WTC11 (cell line): ENCODE results near the gene WDR11. TPM values are rescaled to one million over a fixed set of nuclear protein-coding genes. Genes with fewer than 3 reads are reported as not detected.

Source experiments
- ATAC-seq: fragments of 200-7000 bp; cut with Tn5 transposase; 2 replicates; pipeline ENCODE4 v1.10.0; 2021; ENCODE audit warnings: mild to moderate bottlenecking, moderate library complexity
- CTCF ChIA-PET: fragments of 300-600 bp; sonication (Branson Sonifier 250); formaldehyde crosslinking; loops from one replicate; lab custom pipeline; 2021; ENCODE audit warnings: antibody characterized with exemption; lab: Charles Lee
- POLR2A ChIA-PET: fragments of 350-600 bp; sonication (Branson Sonifier 250); formaldehyde crosslinking; loops from one replicate; lab custom pipeline; 2021; ENCODE audit warnings: antibody characterized with exemption; lab: Charles Lee
- DNase-seq: peaks from one replicate; pipeline ENCODE4 v3.0.0; 2021; ENCODE audit warnings: low spot score
- H3K27ac Mint-ChIP-seq: 2 replicates; pipeline ENCODE4 v1.8.0; 2021; ENCODE audit warnings: mixed read lengths
- H3K27me3 Mint-ChIP-seq: 2 replicates; pipeline ENCODE4 v1.8.0; 2021; ENCODE audit warnings: low read depth, mild to moderate bottlenecking, moderate library complexity, mixed read lengths
- H3K36me3 Mint-ChIP-seq: 2 replicates; pipeline ENCODE4 v1.8.0; 2021; ENCODE audit warnings: mixed read lengths
- H3K4me1 Mint-ChIP-seq: 2 replicates; pipeline ENCODE4 v1.8.0; 2022; ENCODE audit warnings: mixed read lengths
- H3K4me3 Mint-ChIP-seq: 2 replicates; pipeline ENCODE4 v1.8.0; 2021; ENCODE audit warnings: mild to moderate bottlenecking, moderate library complexity, mixed read lengths
- H3K9me3 Mint-ChIP-seq: 2 replicates; pipeline ENCODE4 v1.8.0; 2021; ENCODE audit warnings: mixed read lengths
- ESRRA ChIP-seq: sonication (generic); formaldehyde crosslinking; IDR thresholded peaks from 2 replicates; pipeline ENCODE4 v1.8.1; 2022; ENCODE audit warnings: mild to moderate bottlenecking, missing genetic modification reagents, borderline replicate concordance
- ETV6 ChIP-seq: sonication (generic); formaldehyde crosslinking; IDR thresholded peaks from 2 replicates; pipeline ENCODE4 v1.8.1; 2022; ENCODE audit warnings: mild to moderate bottlenecking, missing genetic modification reagents
- FOXJ3 ChIP-seq: sonication (generic); formaldehyde crosslinking; IDR thresholded peaks from 2 replicates; pipeline ENCODE4 v1.9.0; 2021; ENCODE audit warnings: missing genetic modification reagents, mild to moderate bottlenecking, borderline replicate concordance
- GRHL2 ChIP-seq: fragments of 250-450 bp; sonication (Bioruptor Pico); IDR thresholded peaks from 2 replicates; pipeline ENCODE4 v1.8.0; 2022; ENCODE audit warnings: mild to moderate bottlenecking, moderate library complexity; ENCODE audit not compliant: insufficient replicate concordance, severe bottlenecking
- MXD4 ChIP-seq: fragments of 250-450 bp; sonication (Bioruptor Pico); IDR thresholded peaks from 2 replicates; pipeline ENCODE4 v1.8.0; 2021; ENCODE audit warnings: mild to moderate bottlenecking, moderate library complexity, borderline replicate concordance
- MYBL2 ChIP-seq: sonication (generic); formaldehyde crosslinking; IDR thresholded peaks from 2 replicates; pipeline ENCODE4 v1.8.1; 2023; ENCODE audit warnings: mild to moderate bottlenecking, moderate library complexity, missing genetic modification reagents
- PRRX2 ChIP-seq: fragments of 250-450 bp; sonication (Bioruptor Pico); IDR thresholded peaks from 2 replicates; pipeline ENCODE4 v1.8.0; 2021; ENCODE audit warnings: mild to moderate bottlenecking
- SMAD3 ChIP-seq: sonication (generic); formaldehyde crosslinking; IDR thresholded peaks from 2 replicates; pipeline ENCODE4 v1.8.0; 2022; ENCODE audit warnings: missing genetic modification reagents, mild to moderate bottlenecking, borderline replicate concordance
- SMAD4 ChIP-seq: sonication (generic); formaldehyde crosslinking; IDR thresholded peaks from 2 replicates; pipeline ENCODE4 v1.8.0; 2022; ENCODE audit warnings: mild to moderate bottlenecking, missing genetic modification reagents
- TCF7 ChIP-seq: sonication (generic); formaldehyde crosslinking; IDR thresholded peaks from 2 replicates; pipeline ENCODE4 v1.8.0; 2022; ENCODE audit warnings: mild to moderate bottlenecking, low read depth, missing genetic modification reagents, moderate library complexity
- TEAD1 ChIP-seq: sonication (generic); formaldehyde crosslinking; IDR thresholded peaks from 2 replicates; pipeline ENCODE4 v1.8.0; 2022; ENCODE audit warnings: mild to moderate bottlenecking, missing genetic modification reagents
- ZBTB21 ChIP-seq: sonication (generic); formaldehyde crosslinking; IDR thresholded peaks from 2 replicates; pipeline ENCODE4 v1.8.1; 2023; ENCODE audit warnings: mild to moderate bottlenecking, missing genetic modification reagents, borderline replicate concordance
- ZNF263 ChIP-seq: sonication (generic); formaldehyde crosslinking; IDR thresholded peaks from 2 replicates; pipeline ENCODE4 v1.8.1; 2022; ENCODE audit warnings: low read depth, mild to moderate bottlenecking, moderate library complexity, missing genetic modification reagents
- total RNA-seq: library from RNA; stranded (reverse); gene quantifications from 3 replicates; pipeline ENCODE4 v1.2.3, GENCODE V29; 2021
- TF ChIP-seq, protein P1 (sequence below): sonication (generic); formaldehyde crosslinking; IDR thresholded peaks from 2 replicates; pipeline ENCODE4 v1.8.1; 2023; ENCODE audit warnings: mild to moderate bottlenecking, missing genetic modification reagents, moderate library complexity
- TF ChIP-seq, protein P2 (sequence below): sonication (generic); formaldehyde crosslinking; IDR thresholded peaks from 2 replicates; pipeline ENCODE4 v1.8.1; 2023; ENCODE audit warnings: mild to moderate bottlenecking, missing genetic modification reagents, borderline replicate concordance
- TF ChIP-seq, protein P3 (sequence below): sonication (generic); formaldehyde crosslinking; IDR thresholded peaks from 2 replicates; pipeline ENCODE4 v1.8.0; 2022; ENCODE audit warnings: mild to moderate bottlenecking, missing genetic modification reagents
- TF ChIP-seq, protein P4 (sequence below): fragments of 250-450 bp; sonication (Bioruptor Pico); IDR thresholded peaks from 2 replicates; pipeline ENCODE4 v1.9.0; 2021; ENCODE audit warnings: moderate library complexity, mild to moderate bottlenecking, inconsistent platforms, borderline replicate concordance
- TF ChIP-seq, protein P5 (sequence below): sonication (generic); formaldehyde crosslinking; IDR thresholded peaks from 2 replicates; pipeline ENCODE4 v1.8.0; 2022; ENCODE audit warnings: mild to moderate bottlenecking, missing genetic modification reagents
- TF ChIP-seq, protein P6 (sequence below): sonication (generic); formaldehyde crosslinking; IDR thresholded peaks from 2 replicates; pipeline ENCODE4 v1.8.1; 2022; ENCODE audit warnings: low read depth, missing genetic modification reagents, borderline replicate concordance
- TF ChIP-seq, protein P7 (sequence below): fragments of 250-450 bp; sonication (Bioruptor Pico); IDR thresholded peaks from 2 replicates; pipeline ENCODE4 v1.9.0; 2021; ENCODE audit warnings: mild to moderate bottlenecking

WDR11 gene
- total RNA-seq, 1 experiment from 2014 or later = 41.5 TPM

DNA sequence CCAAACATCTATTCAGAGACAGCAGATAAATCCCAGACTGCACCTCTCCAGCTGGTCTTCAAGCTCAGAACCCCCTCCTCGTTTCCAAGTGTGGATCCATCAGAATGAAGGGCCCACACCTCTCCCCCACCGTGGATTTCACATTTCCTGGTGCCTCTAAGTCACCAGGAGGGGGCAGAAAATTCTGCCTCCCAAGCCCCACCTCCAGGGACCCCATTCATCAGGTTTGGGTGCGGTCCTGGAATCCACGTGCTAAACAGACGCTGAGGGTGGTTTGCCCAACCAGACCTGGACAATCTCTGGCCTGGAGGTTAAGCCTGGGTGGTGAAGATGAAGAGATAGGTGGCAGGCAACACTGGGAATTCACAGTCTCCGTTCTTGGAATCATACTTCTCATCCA is 92.4 kb downstream of the WDR11 start:
- ATAC-seq (peak; percentile 18), DNase-seq (no peak)
- Mint-ChIP-seq H3K27me3 (peaks cover 3% of the 10 kb centered on the region), H3K9me3 (peaks cover 6% of the 10 kb centered on the region), H3K27ac (no peak overlapping the region), H3K36me3 (0 out of 2 replicates have a peak, but pooled peaks cover under 1% of the 10 kb centered on the region), H3K4me1 (peaks cover 16% of the 10 kb centered on the region), H3K4me3 (no peak overlapping the region)
- ChIA-PET POLR2A (no interaction called here), CTCF (interaction anchor here (0.6 to 1.6 kb wide), 11 partner anchors 17 to 982 kb away, joined by 3 to 4 read pairs (median 3); no protein-coding TSS in a partner anchor)
- TF ChIP-seq SMAD4 (CRISPR knock-in tag) (no peak), ETV6 (CRISPR knock-in tag) (no peak), TCF7 (CRISPR knock-in tag) (no peak), PRRX2 (CRISPR knock-in tag) (no peak), MXD4 (CRISPR knock-in tag) (no peak), SMAD3 (CRISPR knock-in tag) (no peak), GRHL2 (CRISPR knock-in tag) (no peak), MYBL2 (CRISPR knock-in tag) (no peak), ZNF263 (CRISPR knock-in tag) (no peak), ESRRA (CRISPR knock-in tag) (no peak), FOXJ3 (CRISPR knock-in tag) (no peak), TEAD1 (CRISPR knock-in tag) (no peak), ZBTB21 (CRISPR knock-in tag) (no peak)
- TF ChIP-seq, protein P1, sequence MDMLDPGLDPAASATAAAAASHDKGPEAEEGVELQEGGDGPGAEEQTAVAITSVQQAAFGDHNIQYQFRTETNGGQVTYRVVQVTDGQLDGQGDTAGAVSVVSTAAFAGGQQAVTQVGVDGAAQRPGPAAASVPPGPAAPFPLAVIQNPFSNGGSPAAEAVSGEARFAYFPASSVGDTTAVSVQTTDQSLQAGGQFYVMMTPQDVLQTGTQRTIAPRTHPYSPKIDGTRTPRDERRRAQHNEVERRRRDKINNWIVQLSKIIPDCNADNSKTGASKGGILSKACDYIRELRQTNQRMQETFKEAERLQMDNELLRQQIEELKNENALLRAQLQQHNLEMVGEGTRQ = no peak
- TF ChIP-seq, protein P2, sequence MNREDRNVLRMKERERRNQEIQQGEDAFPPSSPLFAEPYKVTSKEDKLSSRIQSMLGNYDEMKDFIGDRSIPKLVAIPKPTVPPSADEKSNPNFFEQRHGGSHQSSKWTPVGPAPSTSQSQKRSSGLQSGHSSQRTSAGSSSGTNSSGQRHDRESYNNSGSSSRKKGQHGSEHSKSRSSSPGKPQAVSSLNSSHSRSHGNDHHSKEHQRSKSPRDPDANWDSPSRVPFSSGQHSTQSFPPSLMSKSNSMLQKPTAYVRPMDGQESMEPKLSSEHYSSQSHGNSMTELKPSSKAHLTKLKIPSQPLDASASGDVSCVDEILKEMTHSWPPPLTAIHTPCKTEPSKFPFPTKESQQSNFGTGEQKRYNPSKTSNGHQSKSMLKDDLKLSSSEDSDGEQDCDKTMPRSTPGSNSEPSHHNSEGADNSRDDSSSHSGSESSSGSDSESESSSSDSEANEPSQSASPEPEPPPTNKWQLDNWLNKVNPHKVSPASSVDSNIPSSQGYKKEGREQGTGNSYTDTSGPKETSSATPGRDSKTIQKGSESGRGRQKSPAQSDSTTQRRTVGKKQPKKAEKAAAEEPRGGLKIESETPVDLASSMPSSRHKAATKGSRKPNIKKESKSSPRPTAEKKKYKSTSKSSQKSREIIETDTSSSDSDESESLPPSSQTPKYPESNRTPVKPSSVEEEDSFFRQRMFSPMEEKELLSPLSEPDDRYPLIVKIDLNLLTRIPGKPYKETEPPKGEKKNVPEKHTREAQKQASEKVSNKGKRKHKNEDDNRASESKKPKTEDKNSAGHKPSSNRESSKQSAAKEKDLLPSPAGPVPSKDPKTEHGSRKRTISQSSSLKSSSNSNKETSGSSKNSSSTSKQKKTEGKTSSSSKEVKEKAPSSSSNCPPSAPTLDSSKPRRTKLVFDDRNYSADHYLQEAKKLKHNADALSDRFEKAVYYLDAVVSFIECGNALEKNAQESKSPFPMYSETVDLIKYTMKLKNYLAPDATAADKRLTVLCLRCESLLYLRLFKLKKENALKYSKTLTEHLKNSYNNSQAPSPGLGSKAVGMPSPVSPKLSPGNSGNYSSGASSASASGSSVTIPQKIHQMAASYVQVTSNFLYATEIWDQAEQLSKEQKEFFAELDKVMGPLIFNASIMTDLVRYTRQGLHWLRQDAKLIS (CRISPR knock-in tag) = no peak
- TF ChIP-seq, protein P3, sequence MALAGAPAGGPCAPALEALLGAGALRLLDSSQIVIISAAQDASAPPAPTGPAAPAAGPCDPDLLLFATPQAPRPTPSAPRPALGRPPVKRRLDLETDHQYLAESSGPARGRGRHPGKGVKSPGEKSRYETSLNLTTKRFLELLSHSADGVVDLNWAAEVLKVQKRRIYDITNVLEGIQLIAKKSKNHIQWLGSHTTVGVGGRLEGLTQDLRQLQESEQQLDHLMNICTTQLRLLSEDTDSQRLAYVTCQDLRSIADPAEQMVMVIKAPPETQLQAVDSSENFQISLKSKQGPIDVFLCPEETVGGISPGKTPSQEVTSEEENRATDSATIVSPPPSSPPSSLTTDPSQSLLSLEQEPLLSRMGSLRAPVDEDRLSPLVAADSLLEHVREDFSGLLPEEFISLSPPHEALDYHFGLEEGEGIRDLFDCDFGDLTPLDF (CRISPR knock-in tag) = no peak
- TF ChIP-seq, protein P4, sequence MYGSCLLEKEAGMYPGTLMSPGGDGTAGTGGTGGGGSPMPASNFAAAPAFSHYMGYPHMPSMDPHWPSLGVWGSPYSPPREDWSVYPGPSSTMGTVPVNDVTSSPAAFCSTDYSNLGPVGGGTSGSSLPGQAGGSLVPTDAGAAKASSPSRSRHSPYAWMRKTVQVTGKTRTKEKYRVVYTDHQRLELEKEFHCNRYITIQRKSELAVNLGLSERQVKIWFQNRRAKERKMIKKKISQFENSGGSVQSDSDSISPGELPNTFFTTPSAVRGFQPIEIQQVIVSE = no peak
- TF ChIP-seq, protein P5, sequence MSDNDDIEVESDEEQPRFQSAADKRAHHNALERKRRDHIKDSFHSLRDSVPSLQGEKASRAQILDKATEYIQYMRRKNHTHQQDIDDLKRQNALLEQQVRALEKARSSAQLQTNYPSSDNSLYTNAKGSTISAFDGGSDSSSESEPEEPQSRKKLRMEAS = no peak
- TF ChIP-seq, protein P6, sequence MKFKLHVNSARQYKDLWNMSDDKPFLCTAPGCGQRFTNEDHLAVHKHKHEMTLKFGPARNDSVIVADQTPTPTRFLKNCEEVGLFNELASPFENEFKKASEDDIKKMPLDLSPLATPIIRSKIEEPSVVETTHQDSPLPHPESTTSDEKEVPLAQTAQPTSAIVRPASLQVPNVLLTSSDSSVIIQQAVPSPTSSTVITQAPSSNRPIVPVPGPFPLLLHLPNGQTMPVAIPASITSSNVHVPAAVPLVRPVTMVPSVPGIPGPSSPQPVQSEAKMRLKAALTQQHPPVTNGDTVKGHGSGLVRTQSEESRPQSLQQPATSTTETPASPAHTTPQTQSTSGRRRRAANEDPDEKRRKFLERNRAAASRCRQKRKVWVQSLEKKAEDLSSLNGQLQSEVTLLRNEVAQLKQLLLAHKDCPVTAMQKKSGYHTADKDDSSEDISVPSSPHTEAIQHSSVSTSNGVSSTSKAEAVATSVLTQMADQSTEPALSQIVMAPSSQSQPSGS = no peak
- TF ChIP-seq, protein P7, sequence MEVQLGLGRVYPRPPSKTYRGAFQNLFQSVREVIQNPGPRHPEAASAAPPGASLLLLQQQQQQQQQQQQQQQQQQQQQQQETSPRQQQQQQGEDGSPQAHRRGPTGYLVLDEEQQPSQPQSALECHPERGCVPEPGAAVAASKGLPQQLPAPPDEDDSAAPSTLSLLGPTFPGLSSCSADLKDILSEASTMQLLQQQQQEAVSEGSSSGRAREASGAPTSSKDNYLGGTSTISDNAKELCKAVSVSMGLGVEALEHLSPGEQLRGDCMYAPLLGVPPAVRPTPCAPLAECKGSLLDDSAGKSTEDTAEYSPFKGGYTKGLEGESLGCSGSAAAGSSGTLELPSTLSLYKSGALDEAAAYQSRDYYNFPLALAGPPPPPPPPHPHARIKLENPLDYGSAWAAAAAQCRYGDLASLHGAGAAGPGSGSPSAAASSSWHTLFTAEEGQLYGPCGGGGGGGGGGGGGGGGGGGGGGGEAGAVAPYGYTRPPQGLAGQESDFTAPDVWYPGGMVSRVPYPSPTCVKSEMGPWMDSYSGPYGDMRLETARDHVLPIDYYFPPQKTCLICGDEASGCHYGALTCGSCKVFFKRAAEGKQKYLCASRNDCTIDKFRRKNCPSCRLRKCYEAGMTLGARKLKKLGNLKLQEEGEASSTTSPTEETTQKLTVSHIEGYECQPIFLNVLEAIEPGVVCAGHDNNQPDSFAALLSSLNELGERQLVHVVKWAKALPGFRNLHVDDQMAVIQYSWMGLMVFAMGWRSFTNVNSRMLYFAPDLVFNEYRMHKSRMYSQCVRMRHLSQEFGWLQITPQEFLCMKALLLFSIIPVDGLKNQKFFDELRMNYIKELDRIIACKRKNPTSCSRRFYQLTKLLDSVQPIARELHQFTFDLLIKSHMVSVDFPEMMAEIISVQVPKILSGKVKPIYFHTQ = no peak
